HS-5 (cell line): Measurements from ENCODE around the gene GTF2IRD2.
"Not testable (repeated sequence)": the region's sequence is repeated elsewhere in the genome, so short reads cannot be mapped to it uniquely, and the experiment has no call there.

Experiments
- DNase-seq: peaks from one replicate; pipeline ENCODE4 v3.0.0-alpha.2; 2012; ENCODE audit warnings: low read depth

Gene GTF2IRD2

GRCh38 chr7:74788369-74789150, 62.8 kb downstream of the GTF2IRD2 start:
- DNase-seq: peak; percentile 38

- not testable (repeated sequence) for DNase-seq
These were observed 67.8 kb downstream of the GTF2IRD2 start for GRCh38 chr7:74783595-74783994.

GRCh38 chr7:74781746-74782145, 69.7 kb downstream of the GTF2IRD2 start:
- DNase-seq: not testable (repeated sequence)

GRCh38 chr7:74779053-74779452, 72.4 kb downstream of the GTF2IRD2 start:
- not testable (repeated sequence) for DNase-seq

- not testable (repeated sequence) for DNase-seq
These were observed 76.3 kb downstream of the GTF2IRD2 start for GRCh38 chr7:74775111-74775510.

GRCh38 chr7:74773760-74774750, 77.3 kb downstream of the GTF2IRD2 start, which contains the start of gene NCF1:
TSS of gene NCF1 (plus strand) at chr7:74774011. CDS start at chr7:74774032, 21 bp downstream.
- not testable (repeated sequence) for DNase-seq

GRCh38 chr7:74772093-74772492, 79.3 kb downstream of the GTF2IRD2 start:
- not testable (repeated sequence) for DNase-seq

- DNase-seq: not testable (repeated sequence)
These were observed 81.3 kb downstream of the GTF2IRD2 start for GRCh38 chr7:74770062-74770461.

- DNase-seq: not testable (repeated sequence)
These were observed 84.4 kb downstream of the GTF2IRD2 start for GRCh38 chr7:74766991-74767390.

- not testable (repeated sequence) for DNase-seq
These were observed 84.9 kb downstream of the GTF2IRD2 start for GRCh38 chr7:74766509-74766908.

- not testable (repeated sequence) for DNase-seq
These were observed 86.0 kb downstream of the GTF2IRD2 start for GRCh38 chr7:74765205-74765918.

GRCh38 chr7:74758982-74759381, 92.4 kb downstream of the GTF2IRD2 start:
- DNase-seq: not testable (repeated sequence)

- DNase-seq: not testable (repeated sequence)
These were observed 93.1 kb downstream of the GTF2IRD2 start for GRCh38 chr7:74758268-74758667.

- DNase-seq: not testable (repeated sequence)
These were observed 94.7 kb downstream of the GTF2IRD2 start for GRCh38 chr7:74756673-74757072.

- DNase-seq: not testable (repeated sequence)
These were observed 97.4 kb downstream of the GTF2IRD2 start for GRCh38 chr7:74753921-74754482.
